HG02759 (cell line): Measurements from ENCODE around the gene TXNDC16.

Source experiments
- ATAC-seq: cut with Tn5 transposase; IDR thresholded peaks from one replicate; pipeline ENCODE4 v1.9.1; 2021; ENCODE audit warnings: mild to moderate bottlenecking, moderate library complexity; ENCODE audit not compliant: unreplicated experiment

Gene TXNDC16

GRCh38 chr14:52457411-52457810 lies 94.9 kb downstream of the TXNDC16 start:
- no peak for ATAC-seq

- ATAC-seq: no peak
These were observed 96.8 kb downstream of the TXNDC16 start for GRCh38 chr14:52455291-52456088.

GRCh38 chr14:52447236-52447635 lies 105.1 kb downstream of the TXNDC16 start:
- no peak for ATAC-seq

GRCh38 chr14:52446355-52446754 lies 106.0 kb downstream of the TXNDC16 start:
- no peak for ATAC-seq

- ATAC-seq: no peak
These were observed 108.8 kb downstream of the TXNDC16 start for GRCh38 chr14:52443506-52443905.

- no peak for ATAC-seq
These were observed 109.7 kb downstream of the TXNDC16 start for GRCh38 chr14:52442602-52443001.

GRCh38 chr14:52442166-52442565 lies 110.1 kb downstream of the TXNDC16 start:
- no peak for ATAC-seq

GRCh38 chr14:52439476-52439875 lies 112.8 kb downstream of the TXNDC16 start:
- no peak for ATAC-seq

- no peak for ATAC-seq
These were observed 117.3 kb downstream of the TXNDC16 start for GRCh38 chr14:52434955-52435354.

- no peak for ATAC-seq
These were observed 121.8 kb downstream of the TXNDC16 start for GRCh38 chr14:52430474-52430873.

GRCh38 chr14:52429451-52429850 lies 122.9 kb downstream of the TXNDC16 start:
- ATAC-seq: no peak

GRCh38 chr14:52427460-52427859 lies 124.8 kb downstream of the TXNDC16 start:
- ATAC-seq: no peak

- ATAC-seq: no peak
These were observed 129.5 kb downstream of the TXNDC16 start for GRCh38 chr14:52422650-52423356.

- ATAC-seq: no peak
These were observed 135.2 kb downstream of the TXNDC16 start for GRCh38 chr14:52417139-52417538.

- no peak for ATAC-seq
These were observed 138.4 kb downstream of the TXNDC16 start for GRCh38 chr14:52413729-52414408.

- no peak for ATAC-seq
These were observed 139.9 kb downstream of the TXNDC16 start for GRCh38 chr14:52412426-52412825.

GRCh38 chr14:52405314-52405713 lies 147.0 kb downstream of the TXNDC16 start:
- ATAC-seq: no peak

GRCh38 chr14:52402812-52403526 lies 149.3 kb downstream of the TXNDC16 start:
- ATAC-seq: peak; percentile 77

GRCh38 chr14:52400846-52401245 lies 151.5 kb downstream of the TXNDC16 start:
- ATAC-seq: no peak

- ATAC-seq: no peak
These were observed 152.2 kb downstream of the TXNDC16 start for GRCh38 chr14:52399921-52400595.

- ATAC-seq: no peak
These were observed 153.2 kb downstream of the TXNDC16 start for GRCh38 chr14:52399104-52399503.
